SK-N-SH treated with all-trans-retinoic acid at 6 μM for 48 hours (cell line): ENCODE data around the gene RHBDL3.

Experiments used
- BACH2 ChIP-seq: fragments of 250-450 bp; sonication (Bioruptor Pico); IDR thresholded peaks from 2 replicates; pipeline ENCODE4 v1.9.0; 2021; ENCODE audit warnings: mild to moderate bottlenecking, borderline replicate concordance
- TCF4 ChIP-seq: fragments of 250-450 bp; sonication (Bioruptor Pico); IDR thresholded peaks from 2 replicates; pipeline ENCODE4 v1.8.0; 2021; ENCODE audit warnings: mild to moderate bottlenecking, moderate library complexity, borderline replicate concordance

DNA sequence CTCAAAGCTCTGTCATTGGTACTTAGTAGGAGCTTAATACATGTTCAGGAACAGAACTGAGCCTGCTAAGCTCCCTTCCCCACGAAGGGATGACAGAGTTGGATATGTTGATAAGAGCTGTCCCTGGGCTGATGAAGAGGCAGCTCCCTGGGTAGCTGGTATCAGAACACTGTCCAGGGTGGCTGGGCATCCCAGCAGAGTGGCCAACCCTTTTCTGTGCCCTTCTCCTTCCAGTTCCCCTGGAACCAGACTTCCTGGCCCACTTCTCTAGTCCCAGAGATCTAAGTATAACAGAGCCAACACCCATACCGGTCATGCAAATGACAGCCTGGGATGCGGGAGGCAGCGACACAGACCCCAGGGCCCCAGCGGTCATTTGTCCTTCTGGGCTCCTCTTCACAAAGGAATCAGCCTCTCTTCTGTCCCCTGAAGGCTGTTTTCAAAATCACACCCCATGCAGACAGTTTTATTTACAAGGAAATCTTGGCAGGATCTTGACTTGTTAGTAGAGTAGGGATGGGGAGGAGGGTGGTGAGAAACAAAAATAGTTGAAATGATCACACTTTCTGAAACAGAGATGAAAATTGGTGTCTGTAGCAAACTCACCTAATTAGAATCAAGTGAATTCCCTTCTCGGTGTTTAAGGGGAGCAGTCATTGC lies 1.4 kb upstream of the RHBDL3 start:
- TF ChIP-seq TCF4 (CRISPR knock-in tag) (no peak), BACH2 (no peak)
